HepG2 (cell line): ENCODE data around the gene COASY. TPM values are rescaled to one million over a fixed set of nuclear protein-coding genes. Genes with fewer than 3 reads are reported as not detected.
A peak's percentile ranks its signal among the peaks of the same experiment; 100 is the strongest.

Experiments
- ARID2 ChIP-seq: sonication (generic); formaldehyde crosslinking; IDR thresholded peaks from 2 replicates; pipeline ENCODE4 v1.8.1; 2022; ENCODE audit warnings: mild to moderate bottlenecking, missing genetic modification reagents, borderline replicate concordance
- CBX5 ChIP-seq: sonication (generic); formaldehyde crosslinking; IDR thresholded peaks from 2 replicates; pipeline ENCODE4 v1.4.0; 2020; ENCODE audit warnings: missing genetic modification reagents, borderline replicate concordance
- EEA1 ChIP-seq: sonication (generic); formaldehyde crosslinking; IDR thresholded peaks from 2 replicates; pipeline ENCODE4 v1.5.1; 2020; ENCODE audit warnings: mild to moderate bottlenecking, missing genetic modification reagents, borderline replicate concordance
- ETS1 ChIP-seq: sonication (generic); formaldehyde crosslinking; IDR thresholded peaks from 2 replicates; pipeline ENCODE4 v1.4.0; 2020; ENCODE audit warnings: missing genetic modification reagents
- GRHL1 ChIP-seq: sonication (generic); formaldehyde crosslinking; conservative IDR thresholded peaks from 2 replicates; pipeline ENCODE4 v1.8.0; 2022; ENCODE audit warnings: missing genetic modification reagents
- KDM4B ChIP-seq: sonication (generic); formaldehyde crosslinking; IDR thresholded peaks from 2 replicates; pipeline ENCODE4 v1.4.0; 2020; ENCODE audit warnings: missing genetic modification reagents
- MED8 ChIP-seq: sonication (generic); formaldehyde crosslinking; IDR thresholded peaks from 2 replicates; pipeline ENCODE4 v1.8.1; 2023; ENCODE audit warnings: mild to moderate bottlenecking, missing genetic modification reagents; ENCODE audit not compliant: insufficient replicate concordance
- MXD4 ChIP-seq: IDR thresholded peaks from 2 replicates; pipeline ENCODE4 v1.6.1; 2016; ENCODE audit warnings: mild to moderate bottlenecking, missing biosample characterization, missing genetic modification reagents
- MYNN ChIP-seq: sonication (generic); formaldehyde crosslinking; IDR thresholded peaks from 2 replicates; pipeline ENCODE4 v1.4.0; 2020; ENCODE audit warnings: mild to moderate bottlenecking, low read depth, missing genetic modification reagents
- NR2C2 ChIP-seq: sonication (generic); formaldehyde crosslinking; IDR thresholded peaks from 2 replicates; pipeline ENCODE4 v1.4.0; 2020; ENCODE audit warnings: missing genetic modification reagents, mild to moderate bottlenecking, moderate library complexity, borderline replicate concordance
- SP1 ChIP-seq, 2 experiments: fragments of 450-650 bp in 1 of 2; sonication (generic) in 1 of 2; formaldehyde crosslinking in 1 of 2; IDR thresholded peaks; 2 replicates each; pipeline versions ENCODE4 v1.4.0 to v1.6.1; 2016 to 2020; ENCODE audit warnings: missing genetic modification reagents in 1 of 2
- TRIM22 ChIP-seq: fragments of 450-650 bp; IDR thresholded peaks from 2 replicates; pipeline ENCODE4 v1.6.1; 2017
- ZBTB3 ChIP-seq: sonication (generic); formaldehyde crosslinking; IDR thresholded peaks from 2 replicates; pipeline ENCODE4 v1.4.0; 2020; ENCODE audit warnings: low read depth, mild to moderate bottlenecking, moderate library complexity, missing genetic modification reagents, borderline replicate concordance
- ZNF180 ChIP-seq: sonication (generic); formaldehyde crosslinking; IDR thresholded peaks from 2 replicates; pipeline ENCODE4 v1.4.0; 2020; ENCODE audit warnings: low read depth, missing genetic modification reagents, borderline replicate concordance
- ZNF24 ChIP-seq: fragments of 450-650 bp; IDR thresholded peaks from 2 replicates; pipeline ENCODE4 v1.6.1; 2017; ENCODE audit warnings: antibody characterized with exemption, mild to moderate bottlenecking
- ZNF281 ChIP-seq: sonication (generic); formaldehyde crosslinking; IDR thresholded peaks from 2 replicates; pipeline ENCODE4 v1.4.0; 2020; ENCODE audit warnings: missing genetic modification reagents, borderline replicate concordance
- ZNF367 ChIP-seq: sonication (generic); formaldehyde crosslinking; IDR thresholded peaks from 2 replicates; pipeline ENCODE4 v1.4.0; 2020; ENCODE audit warnings: missing genetic modification reagents, borderline replicate concordance
- ZNF660 ChIP-seq: sonication (generic); formaldehyde crosslinking; IDR thresholded peaks from 2 replicates; pipeline ENCODE4 v1.5.1; 2020; ENCODE audit warnings: mild to moderate bottlenecking, low read depth, missing genetic modification reagents, borderline replicate concordance
- ZNF75D ChIP-seq: sonication (generic); formaldehyde crosslinking; IDR thresholded peaks from 2 replicates; pipeline ENCODE4 v1.8.1; 2023; ENCODE audit warnings: missing genetic modification reagents, mild to moderate bottlenecking, borderline replicate concordance
- ZNF816 ChIP-seq: sonication (generic); formaldehyde crosslinking; IDR thresholded peaks from 2 replicates; pipeline ENCODE4 v1.8.0; 2022; ENCODE audit warnings: missing genetic modification reagents, mild to moderate bottlenecking, borderline replicate concordance
- polyA plus RNA-seq, 8 experiments: library from polyadenylated mRNA; depleted of rRNA in 3 of 8; stranded (reverse) in 7 of 8; unstranded in 1 of 8; fragments of >200 nt; fragmentation: Illumina TruSeq in 4 of 8; extraction: Trizol in 4 of 8; gene quantifications; 2 replicates each; pipeline versions ENCODE4 v1.2.1 to v1.2.3, GENCODE V29; 2011 to 2016; ENCODE audit warnings: low read depth in 4 of 8, missing spikeins in 1 of 8, mixed read lengths in 1 of 8; ENCODE audit not compliant: insufficient read depth in 1 of 8
- total RNA-seq, 5 experiments: library from RNA; depleted of rRNA; stranded (reverse); fragments of >200 nt; fragmentation: Illumina TruSeq; extraction: Trizol; gene quantifications; 2 replicates each; pipeline ENCODE4 v1.2.3, GENCODE V29; 2016; ENCODE audit warnings: low read depth in 1 of 5

Gene COASY
- total and polyA plus RNA-seq, 2 of the 13 experiments (the other 11 are each of a cell fraction or from before 2014, with no cell fraction given): 90.7 to 125 TPM

- no peak for TF ChIP-seq ZNF660 (CRISPR knock-in tag)
- TF ChIP-seq MXD4 (CRISPR knock-in tag): no peak; the same call in none of the 2 replicates
- TF ChIP-seq KDM4B (CRISPR knock-in tag): peak; percentile 29; the same call in 1 of the 2 replicates
- TF ChIP-seq TRIM22: no peak
- peak; percentile 72; the same call in 1 of the 2 replicates for TF ChIP-seq CBX5 (CRISPR knock-in tag)
- no peak; the same call in 1 of the 2 replicates for TF ChIP-seq ZNF816 (CRISPR knock-in tag)
- no peak for TF ChIP-seq SP1 (IDR thresholded peaks at IDR 0.05)
- TF ChIP-seq SP1 (CRISPR knock-in tag; IDR thresholded peaks at IDR 0.05): peak; percentile 65
- TF ChIP-seq MED8 (CRISPR knock-in tag): no peak
- TF ChIP-seq ETS1 (CRISPR knock-in tag): peak; percentile 75
- peak; percentile 56; the same call in 1 of the 2 replicates for TF ChIP-seq ZNF180 (CRISPR knock-in tag)
- no peak for TF ChIP-seq NR2C2
- peak; percentile 82; the same call in 1 of the 2 replicates for TF ChIP-seq ZNF75D
- TF ChIP-seq ZBTB3: peak; percentile 31; the same call in 1 of the 2 replicates
- peak; percentile 90; the same call in 1 of the 2 replicates for TF ChIP-seq ZNF367 (CRISPR knock-in tag)
- TF ChIP-seq EEA1 (CRISPR knock-in tag): 0 out of 2 replicates have a peak, but pooled peaks have one; percentile 83
- no peak; the same call in none of the 2 replicates for TF ChIP-seq ARID2 (CRISPR knock-in tag)
- TF ChIP-seq ZNF24: no peak
- TF ChIP-seq GRHL1 (CRISPR knock-in tag): no peak
- TF ChIP-seq MYNN (CRISPR knock-in tag): no peak; the same call in 1 of the 2 replicates
- no peak; the same call in 1 of the 2 replicates for TF ChIP-seq ZNF281 (CRISPR knock-in tag)
Measured at GRCh38 chr17:42609182-42609813, 47.4 kb downstream of the COASY start, which contains the start of the genes RETREG3 and TUBG1 (continued).
